Upper lobe of left lung (tissue), 6 donors: ENCODE measurements around the gene MIF4GD. TPM values are rescaled to one million over a fixed set of nuclear protein-coding genes. Genes with fewer than 3 reads are reported as not detected.

Experiments used
- ATAC-seq, 2 donors: fragments of 200-7000 bp; cut with Tn5 transposase; one replicate each; pipeline ENCODE4 v1.9.1; 2022; ENCODE audit warnings: mild to moderate bottlenecking in 2 of 2, moderate library complexity in 2 of 2; ENCODE audit not compliant: low FRiP score in 2 of 2
- DNase-seq, 2 donors: peaks; one replicate each; pipeline ENCODE4 v3.0.0-alpha.2; 2019 to 2020
- H3K27ac ChIP-seq, 4 donors: fragments of 200-600 bp; sonication (generic); one replicate each; pipeline ENCODE4 v1.5.1; 2016 to 2019
- H3K27me3 ChIP-seq, 4 donors: fragments of 200-600 bp; sonication (generic); one replicate each; pipeline ENCODE4 v1.5.1; 2017 to 2019
- H3K36me3 ChIP-seq, 4 donors: fragments of 200-600 bp; sonication (generic); one replicate each; pipeline ENCODE4 v1.5.1; 2016 to 2019
- H3K4me1 ChIP-seq, 4 donors: fragments of 200-600 bp; sonication (generic); one replicate each; pipeline ENCODE4 v1.5.1; 2018 to 2019
- H3K4me3 ChIP-seq, 4 donors: fragments of 200-600 bp; sonication (generic); one replicate each; pipeline ENCODE4 v1.5.1; 2017 to 2019; ENCODE audit warnings: mild to moderate bottlenecking in 2 of 4, moderate library complexity in 1 of 4
- H3K9me3 ChIP-seq, 4 donors: fragments of 200-600 bp; sonication (generic); one replicate each; pipeline ENCODE4 v1.5.1; 2018 to 2019
- CTCF ChIP-seq, 6 experiments: fragments of 450-650 bp in 4 of 6; fragments of 200-600 bp in 2 of 6; sonication (generic) in 2 of 6; IDR thresholded peaks; one replicate each; pipeline ENCODE4 v1.5.1; 2016 to 2019; ENCODE audit warnings: antibody characterized with exemption in 6 of 6
- EP300 ChIP-seq, 4 donors: sonication (generic); formaldehyde crosslinking; IDR thresholded peaks; one replicate each; pipeline ENCODE4 v1.5.1; 2017; ENCODE audit warnings: antibody characterized with exemption in 4 of 4, control low read depth in 2 of 4
- POLR2A ChIP-seq, 4 donors: fragments of 450-650 bp; IDR thresholded peaks; one replicate each; pipeline ENCODE4 v1.5.1; 2016 to 2017; ENCODE audit warnings: antibody characterized with exemption in 4 of 4, mild to moderate bottlenecking in 2 of 4
- POLR2AphosphoS5 ChIP-seq, 2 donors: sonication (generic); formaldehyde crosslinking; IDR thresholded peaks; one replicate each; pipeline ENCODE4 v1.5.1; 2017; ENCODE audit warnings: antibody characterized with exemption in 2 of 2
- WGBS, 2 donors: methylation state at CpG; one replicate each; pipeline ENCODE4 v1.1.5; 2017 to 2018; 5-methylcytosine and 5-hydroxymethylcytosine counted together
- total RNA-seq, 6 donors: library from RNA; depleted of rRNA in 4 of 6; stranded (reverse); fragments of >200 nt in 4 of 6; gene quantifications; one replicate each; pipeline versions ENCODE4 v1.1.0 to v1.2.1, GENCODE V29; 2016 to 2021
- donor health status: DM: no; HTN: no; CAD: no; lungs with moderate emphysema.
- donor health status: DM: no; HTN: yes; CAD: no; lungs with severe emphysema.

The MIF4GD gene
- total RNA-seq, 6 donors from 2014 or later, result 19.9 to 42.8 (median 36.2) TPM

- DNase-seq (peak; percentile 91 to 98), ATAC-seq (peak; percentile 87 to 93)
- TF ChIP-seq POLR2A (IDR thresholded peaks at IDR 0.05) (peak in 1 of 4 donors; percentile 64), EP300 (IDR thresholded peaks at IDR 0.05) (no peak), POLR2AphosphoS5 (IDR thresholded peaks at IDR 0.05) (peak; percentile 9 to 38), CTCF (IDR thresholded peaks at IDR 0.05) (peak; percentile 95 to 100 (median 100))
- WGBS, 2 donors, result 0% methylated on average over 38 to 41 of the region's 74 CpGs
- H3K9me3 ChIP-seq, result no peaks in the 10 kb centered on the region
- H3K4me1 ChIP-seq, result peaks cover 13 to 39% (median 26%) of the 10 kb centered on the region in 4 donors
- H3K27me3 ChIP-seq, result no peaks in the 10 kb centered on the region
- peak overlapping the region; percentile 79 to 98 (median 92) for H3K4me3 ChIP-seq
- H3K36me3 ChIP-seq, result peaks cover under 1 to 13% (median 9%) of the 10 kb centered on the region in 4 donors
- H3K27ac ChIP-seq, result peak overlapping the region; percentile 93 to 99 (median 95)
Measured at GRCh38 chr17:75271233-75271954, 363 bp upstream of the MIF4GD start.

GRCh38 chr17:75270218-75270965 is 639 bp downstream of the MIF4GD start:
- H3K4me1 ChIP-seq, result peaks cover 13 to 46% (median 26%) of the 10 kb centered on the region in 4 donors
- peaks cover 7 to 22% (median 19%) of the 10 kb centered on the region in 4 donors for H3K36me3 ChIP-seq
- no peaks in the 10 kb centered on the region for H3K9me3 ChIP-seq
- H3K27me3 ChIP-seq, result no peaks in the 10 kb centered on the region
- DNase-seq, result peak; percentile 79 to 93
- TF ChIP-seq POLR2AphosphoS5 (IDR thresholded peaks at IDR 0.05) (peak in 1 of 2 donors; percentile 24), EP300 (IDR thresholded peaks at IDR 0.05) (no peak), POLR2A (IDR thresholded peaks at IDR 0.05) (peak in 1 of 4 donors; percentile 30), CTCF (IDR thresholded peaks at IDR 0.05) (peak in 4 of 6 experiments; percentile 24 to 55 (median 36))
- peak overlapping the region; percentile 95 to 99 (median 96) for H3K27ac ChIP-seq
- ATAC-seq, result peak; percentile 76 to 80
- WGBS, 2 donors, result 0% methylated on average over 13 to 25 of the region's 47 CpGs
- H3K4me3 ChIP-seq, result peak overlapping the region; percentile 84 to 98 (median 92)

GRCh38 chr17:75269844-75270217 is 1.2 kb downstream of the MIF4GD start:
- Histone ChIP-seq H3K36me3 (peaks cover 7 to 27% (median 24%) of the 10 kb centered on the region in 4 donors), H3K27ac (peak overlapping the region; percentile 95 to 99 (median 96)), H3K9me3 (no peaks in the 10 kb centered on the region), H3K27me3 (no peaks in the 10 kb centered on the region), H3K4me3 (peak overlapping the region; percentile 84 to 98 (median 92)), H3K4me1 (peaks cover 13 to 47% (median 26%) of the 10 kb centered on the region in 4 donors)
- no peak for TF ChIP-seq POLR2AphosphoS5 (IDR thresholded peaks at IDR 0.05)
- no peak for TF ChIP-seq CTCF (IDR thresholded peaks at IDR 0.05)
- no peak for TF ChIP-seq POLR2A (IDR thresholded peaks at IDR 0.05)
- TF ChIP-seq EP300 (IDR thresholded peaks at IDR 0.05), result no peak
- ATAC-seq (no peak), DNase-seq (no peak)
- WGBS, 2 donors, result 21 to 29% methylated on average over 5 to 6 of the region's 6 CpGs

GRCh38 chr17:75267411-75268232 is 3.4 kb downstream of the MIF4GD start:
- Histone ChIP-seq H3K9me3 (no peaks in the 10 kb centered on the region), H3K4me3 (no peak overlapping the region), H3K36me3 (peaks cover 7 to 43% (median 35%) of the 10 kb centered on the region in 4 donors), H3K27ac (no peak overlapping the region), H3K27me3 (no peaks in the 10 kb centered on the region), H3K4me1 (peaks cover 18 to 46% (median 28%) of the 10 kb centered on the region in 4 donors)
- no peak for DNase-seq
- no peak for ATAC-seq
- TF ChIP-seq CTCF (IDR thresholded peaks at IDR 0.05) (no peak), EP300 (IDR thresholded peaks at IDR 0.05) (no peak), POLR2A (IDR thresholded peaks at IDR 0.05) (no peak), POLR2AphosphoS5 (IDR thresholded peaks at IDR 0.05) (no peak)
- WGBS, 2 donors, result 53 to 68% methylated on average over 7 to 14 of the region's 14 CpGs
